Endothelial cell of umbilical vein (primary cell): ENCODE measurements around the gene INKA2. TPM values are rescaled to one million over a fixed set of nuclear protein-coding genes. Genes with fewer than 3 reads are reported as not detected.

ENCODE experiments used
- BruUV-seq: library from RNA; stranded (reverse); fragments of 400-500 nt; replicated peaks from 2 replicates; lab custom pipeline; 2021; lab: Mats Ljungman, UMichigan
- CTCF ChIA-PET: fragments of 300-600, 350-600 bp; sonication (Branson Sonifier 250); formaldehyde crosslinking; loops from one replicate; lab custom pipeline; 2021; ENCODE audit warnings: antibody characterized with exemption, inconsistent platforms; lab: Charles Lee
- POLR2A ChIA-PET: fragments of 300-600, 350-600 bp; sonication (Branson Sonifier 250); formaldehyde crosslinking; loops from one replicate; lab custom pipeline; 2021; ENCODE audit warnings: antibody characterized with exemption, inconsistent platforms; lab: Charles Lee
- DNase-seq: peaks from one replicate; pipeline ENCODE4 v3.0.0-alpha.2; 2011; ENCODE audit warnings: low read depth, low spot score
- FAIRE-seq: peaks from 2 replicates; lab custom pipeline; 2011; peaks lifted over from hg19 to GRCh38; lab: Jason Lieb, UNC
- H2AFZ ChIP-seq: 2 replicates; pipeline ENCODE4 v1.6.0; 2012; ENCODE audit warnings: low read depth, low read length, control low read depth, inconsistent platforms
- H3K27ac ChIP-seq: 2 replicates; pipeline ENCODE4 v1.5.1; 2011; ENCODE audit warnings: low read depth, mild to moderate bottlenecking, control low read depth, low read length, moderate library complexity; ENCODE audit not compliant: insufficient read depth
- H3K27me3 ChIP-seq, 2 experiments: 2 replicates each; pipeline versions ENCODE4 v1.6.0 to v1.6.1; 2011; ENCODE audit warnings: low read length in 2 of 2, mixed read lengths in 1 of 2; ENCODE audit not compliant: control insufficient read depth in 2 of 2, insufficient read depth in 2 of 2
- H3K36me3 ChIP-seq, 2 experiments: 2 replicates in 1 of 2; 3 replicates in 1 of 2; pipeline ENCODE4 v1.5.1; 2011; ENCODE audit warnings: low read length in 2 of 2, mild to moderate bottlenecking in 1 of 2, moderate library complexity in 1 of 2; ENCODE audit not compliant: control insufficient read depth in 2 of 2, insufficient read depth in 2 of 2; ENCODE audit errors: extremely low read depth in 1 of 2
- H3K4me1 ChIP-seq: 3 replicates; pipeline ENCODE4 v1.5.1; 2011; ENCODE audit warnings: mild to moderate bottlenecking, low read length; ENCODE audit not compliant: control insufficient read depth, insufficient read depth; ENCODE audit errors: extremely low read depth
- H3K4me2 ChIP-seq: 2 replicates; pipeline ENCODE4 v1.6.1; 2011; ENCODE audit warnings: low read length, control low read depth, mixed read lengths; ENCODE audit not compliant: insufficient read depth
- H3K4me3 ChIP-seq, 3 experiments: fragments of 200-600 bp in 1 of 3; sonication (generic), shearing (Covaris generic) in 1 of 3; replicated peaks in 1 of 3; 2 replicates each; pipeline ENCODE4 v1.5.1; 2011 to 2016; ENCODE audit warnings: control low read depth in 3 of 3, low read length in 3 of 3, mild to moderate bottlenecking in 2 of 3, inconsistent platforms in 1 of 3, low read depth in 1 of 3, moderate library complexity in 1 of 3; ENCODE audit not compliant: insufficient read depth in 1 of 3
- H3K79me2 ChIP-seq: 2 replicates; pipeline ENCODE4 v1.6.0; 2012; ENCODE audit warnings: low read length, inconsistent platforms; ENCODE audit not compliant: control insufficient read depth, insufficient read depth
- H3K9ac ChIP-seq: replicated peaks from 2 replicates; pipeline ENCODE3; 2011; ENCODE audit warnings: low read length, control low read depth; ENCODE audit not compliant: insufficient read depth; ENCODE audit errors: extremely low read depth
- H3K9me1 ChIP-seq: replicated peaks from 3 replicates; pipeline ENCODE4 v1.6.0; 2011; ENCODE audit warnings: mild to moderate bottlenecking, low read length; ENCODE audit not compliant: control insufficient read depth, insufficient read depth; ENCODE audit errors: extremely low read depth
- H3K9me3 ChIP-seq: replicated peaks from 2 replicates; pipeline ENCODE4 v1.5.1; 2012; ENCODE audit warnings: low read length, inconsistent platforms; ENCODE audit not compliant: control insufficient read depth, insufficient read depth
- H4K20me1 ChIP-seq: replicated peaks from 2 replicates; pipeline ENCODE3; 2011; ENCODE audit warnings: mild to moderate bottlenecking, low read length; ENCODE audit not compliant: control insufficient read depth, insufficient read depth; ENCODE audit errors: extremely low read depth
- EZH2 ChIP-seq: IDR thresholded peaks from 2 replicates; pipeline ENCODE4 v1.6.1; 2012; ENCODE audit warnings: borderline replicate concordance, low read depth, mild to moderate bottlenecking, moderate library complexity, low read length, inconsistent platforms; ENCODE audit not compliant: severe bottlenecking
- FOS ChIP-seq: IDR thresholded peaks from 2 replicates; pipeline ENCODE4 v1.6.1; 2011; ENCODE audit warnings: mild to moderate bottlenecking, low read length, moderate library complexity, borderline replicate concordance; ENCODE audit not compliant: insufficient read depth
- GATA2 ChIP-seq: IDR thresholded peaks from 2 replicates; pipeline ENCODE4 v1.7.0; 2011; ENCODE audit warnings: low read depth, mild to moderate bottlenecking, moderate library complexity, mixed read lengths, low read length; ENCODE audit not compliant: insufficient read length, insufficient read depth
- JUN ChIP-seq: IDR thresholded peaks from 2 replicates; pipeline ENCODE4 v1.6.1; 2011; ENCODE audit warnings: borderline replicate concordance, low read depth; ENCODE audit not compliant: insufficient read length, insufficient read depth
- MYC ChIP-seq: IDR thresholded peaks from one replicate; pipeline ENCODE4 v1.6.1; 2011; ENCODE audit warnings: mild to moderate bottlenecking, low read depth, low read length
- POLR2A ChIP-seq: IDR thresholded peaks from 2 replicates; pipeline ENCODE4 v1.6.1; 2012; ENCODE audit warnings: low read depth, mild to moderate bottlenecking, control low read depth, low read length
- POLR2AphosphoS5 ChIP-seq: IDR thresholded peaks from 2 replicates; pipeline ENCODE4 v1.6.1; 2012; ENCODE audit warnings: low read depth, mild to moderate bottlenecking, control low read depth, low read length, moderate library complexity; ENCODE audit not compliant: insufficient read depth
- dilution Hi-C: fragments of 300-500 bp; cut with MboI; formaldehyde crosslinking; loops from one replicate; pipeline ENCODE4 v1.15.0; 2019; ENCODE audit warnings: low sequenced_read_pairs; ENCODE audit not compliant: extremely low pct_ligation_motif_present
- intact Hi-C: fragments of 100-400 bp; cut with micrococcal nuclease; formaldehyde crosslinking; loops from one replicate; pipeline ENCODE4 v1.10.0; 2022
- polyA plus RNA-seq, 4 experiments: library from polyadenylated mRNA; depleted of rRNA in 3 of 4; stranded (reverse) in 3 of 4; unstranded in 1 of 4; fragments of >200 nt; gene quantifications; 2 replicates each; pipeline versions ENCODE4 v1.2.1 to v1.2.3, GENCODE V29; 2011 to 2012; ENCODE audit warnings: missing spikeins in 1 of 4
- total RNA-seq: library from RNA; stranded (reverse); gene quantifications from 2 replicates; pipeline ENCODE4 v1.2.3, GENCODE V29; 2021
- TF ChIP-seq, protein P1 (sequence below): IDR thresholded peaks from 2 replicates; pipeline ENCODE4 v1.6.1; 2011; ENCODE audit not compliant: insufficient read depth, insufficient read length
- TF ChIP-seq, protein P2 (sequence below), 2 donors: IDR thresholded peaks; 1 replicate in 1 of 2; 2 replicates in 1 of 2; pipeline ENCODE4 v1.5.1; 2011; ENCODE audit warnings: low read length in 2 of 2, mild to moderate bottlenecking in 2 of 2, moderate library complexity in 2 of 2, control low read depth in 1 of 2, inconsistent platforms in 1 of 2, low read depth in 1 of 2; ENCODE audit not compliant: insufficient read depth in 1 of 2; ENCODE audit errors: extremely low read depth in 1 of 2

Gene INKA2
- total and polyA plus RNA-seq, 2 donors (not counting 3 experiments of a cell fraction or from before 2014, with no cell fraction given): 2.4 to 7.8 TPM

DNA sequence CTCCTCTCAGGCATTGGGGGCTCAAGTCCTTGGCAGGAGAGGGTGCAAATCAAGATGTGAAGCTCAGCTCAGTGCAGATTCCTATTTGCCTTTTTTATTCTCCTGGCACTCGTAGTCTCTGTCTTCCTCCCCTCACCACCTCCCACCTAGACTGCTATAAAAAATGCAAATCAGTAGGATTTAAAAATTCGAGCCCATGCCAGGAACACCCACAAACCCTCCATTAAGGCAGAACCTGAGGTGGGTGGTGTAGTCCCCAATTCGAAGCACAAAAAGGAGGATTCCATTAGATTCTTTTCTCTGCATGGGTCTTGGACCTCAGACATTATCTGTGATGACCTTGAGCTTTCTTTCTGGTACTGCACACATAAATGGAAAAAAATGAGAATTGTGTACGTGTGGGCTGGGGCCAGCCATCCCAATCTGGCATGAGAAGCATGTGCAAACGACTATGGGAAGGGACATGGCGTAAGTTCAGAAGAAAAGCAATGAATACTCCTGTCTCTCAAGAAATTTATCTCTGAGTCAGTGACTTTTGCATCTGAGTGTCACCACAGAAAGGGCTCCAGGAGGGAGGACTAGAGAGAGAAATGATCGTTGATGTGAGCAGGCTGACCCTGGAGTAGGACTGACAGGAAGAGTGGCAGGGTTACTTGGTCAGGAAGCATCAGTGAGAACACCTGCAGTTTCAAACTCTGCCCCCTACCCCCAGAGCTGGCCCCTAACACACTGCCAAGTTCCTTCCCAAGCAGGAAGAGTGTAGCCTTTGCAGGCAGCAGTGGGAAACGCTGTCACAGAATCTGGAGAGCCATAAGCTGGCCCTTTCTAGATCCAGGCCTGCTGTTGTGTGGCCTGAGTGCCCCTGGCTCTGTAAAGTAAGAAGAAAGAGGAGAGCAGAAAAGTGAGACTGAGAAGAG lies 1.7 kb downstream of the INKA2 start:
- peak overlapping the region; percentile 35 for H3K4me2 ChIP-seq
- H3K4me3 ChIP-seq: peak overlapping the region in 2 of 3 experiments; percentile 1 to 50
- no peaks in the 10 kb centered on the region for H4K20me1 ChIP-seq
- H3K9me1 ChIP-seq: no peaks in the 10 kb centered on the region
- H3K9me3 ChIP-seq: no peaks in the 10 kb centered on the region
- no peak overlapping the region for H2AFZ ChIP-seq
- H3K9ac ChIP-seq: no peak overlapping the region
- ChIA-PET CTCF (interaction anchor here (1.2 to 6.2 kb wide), 8 partner anchors 9 to 229 kb away, joined by 3 to 66 read pairs (median 8); no protein-coding TSS in a partner anchor), POLR2A (no interaction called here)
- no peaks in the 10 kb centered on the region for H3K36me3 ChIP-seq
- peak; percentile 14 for DNase-seq
- peaks cover 44% of the 10 kb centered on the region for H3K4me1 ChIP-seq
- TSS peak; percentile 23 for BruUV-seq
- intact Hi-C loops: loop anchor here (10.0 kb wide), 1 partner anchor 773 kb away; the partner anchor contains the start of gene LRIF1
- FAIRE-seq: peak; percentile 57
- no peak for TF ChIP-seq POLR2AphosphoS5
- TF ChIP-seq JUN: no peak
- no peak for TF ChIP-seq EZH2
- no peak for TF ChIP-seq GATA2
- no peak for TF ChIP-seq FOS
- TF ChIP-seq MYC: no peak
- TF ChIP-seq POLR2A: no peak
- TF ChIP-seq, protein P1, sequence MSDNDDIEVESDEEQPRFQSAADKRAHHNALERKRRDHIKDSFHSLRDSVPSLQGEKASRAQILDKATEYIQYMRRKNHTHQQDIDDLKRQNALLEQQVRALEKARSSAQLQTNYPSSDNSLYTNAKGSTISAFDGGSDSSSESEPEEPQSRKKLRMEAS: no peak
- TF ChIP-seq, protein P2, sequence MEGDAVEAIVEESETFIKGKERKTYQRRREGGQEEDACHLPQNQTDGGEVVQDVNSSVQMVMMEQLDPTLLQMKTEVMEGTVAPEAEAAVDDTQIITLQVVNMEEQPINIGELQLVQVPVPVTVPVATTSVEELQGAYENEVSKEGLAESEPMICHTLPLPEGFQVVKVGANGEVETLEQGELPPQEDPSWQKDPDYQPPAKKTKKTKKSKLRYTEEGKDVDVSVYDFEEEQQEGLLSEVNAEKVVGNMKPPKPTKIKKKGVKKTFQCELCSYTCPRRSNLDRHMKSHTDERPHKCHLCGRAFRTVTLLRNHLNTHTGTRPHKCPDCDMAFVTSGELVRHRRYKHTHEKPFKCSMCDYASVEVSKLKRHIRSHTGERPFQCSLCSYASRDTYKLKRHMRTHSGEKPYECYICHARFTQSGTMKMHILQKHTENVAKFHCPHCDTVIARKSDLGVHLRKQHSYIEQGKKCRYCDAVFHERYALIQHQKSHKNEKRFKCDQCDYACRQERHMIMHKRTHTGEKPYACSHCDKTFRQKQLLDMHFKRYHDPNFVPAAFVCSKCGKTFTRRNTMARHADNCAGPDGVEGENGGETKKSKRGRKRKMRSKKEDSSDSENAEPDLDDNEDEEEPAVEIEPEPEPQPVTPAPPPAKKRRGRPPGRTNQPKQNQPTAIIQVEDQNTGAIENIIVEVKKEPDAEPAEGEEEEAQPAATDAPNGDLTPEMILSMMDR (IDR thresholded peaks at IDR 0.05; ENCODE audit: extremely low read depth in 1 of 2, insufficient read depth in 1 of 2, low read depth in 1 of 2, low read length in 2 of 2): no peak
- dilution Hi-C loops: no loop called here
- no peaks in the 10 kb centered on the region for H3K79me2 ChIP-seq
- H3K27ac ChIP-seq: no peak overlapping the region
- peaks cover 4 to 6% of the 10 kb centered on the region in 2 experiments for H3K27me3 ChIP-seq
